GM20431 (cell line): ENCODE data around the gene ERH.

ENCODE experiments used
- in situ Hi-C: fragments of 300-500 bp; cut with MseI, MboI; formaldehyde crosslinking; loops from one replicate; pipeline ENCODE4 v1.15.0; 2020; ENCODE audit warnings: low sequenced_read_pairs; ENCODE audit not compliant: unreplicated experiment

ERH gene

DNA sequence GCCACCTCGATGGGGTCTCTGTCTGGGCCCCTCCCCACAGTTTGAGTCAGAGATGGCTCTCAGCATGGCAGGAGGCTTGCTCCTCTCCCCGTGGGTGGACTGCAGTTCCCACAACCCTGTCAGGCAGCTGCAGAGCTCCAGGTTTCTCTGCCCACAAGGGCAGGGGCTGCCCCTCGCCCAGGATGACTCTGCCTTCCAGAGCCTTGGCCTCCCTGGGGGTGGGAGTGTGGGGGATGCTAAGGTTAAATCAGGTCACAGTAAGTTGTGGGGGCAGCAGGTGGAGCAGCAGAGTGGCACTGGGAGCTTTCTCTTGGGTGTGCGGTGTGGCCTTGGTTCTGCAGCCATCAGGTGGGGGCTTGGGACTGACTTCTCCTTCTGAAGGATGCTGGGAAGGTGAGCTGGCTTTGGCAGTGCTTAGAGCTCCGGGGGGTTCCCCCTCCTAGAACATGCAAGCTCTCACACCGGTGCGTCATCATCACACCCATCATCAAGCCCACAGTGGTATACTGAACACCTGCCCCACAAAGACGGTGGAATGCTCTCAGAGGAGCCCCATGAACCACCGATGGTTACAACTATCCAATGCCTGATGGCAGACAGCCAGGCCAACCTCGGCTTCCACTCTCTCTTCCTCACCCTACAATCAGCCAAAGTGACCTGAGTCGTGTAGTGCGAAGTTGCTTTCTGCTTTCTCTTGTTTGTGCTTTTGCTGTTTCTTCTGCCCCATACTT is 39.7 kb downstream of the ERH start:
- in situ Hi-C loops: no loop called here

DNA sequence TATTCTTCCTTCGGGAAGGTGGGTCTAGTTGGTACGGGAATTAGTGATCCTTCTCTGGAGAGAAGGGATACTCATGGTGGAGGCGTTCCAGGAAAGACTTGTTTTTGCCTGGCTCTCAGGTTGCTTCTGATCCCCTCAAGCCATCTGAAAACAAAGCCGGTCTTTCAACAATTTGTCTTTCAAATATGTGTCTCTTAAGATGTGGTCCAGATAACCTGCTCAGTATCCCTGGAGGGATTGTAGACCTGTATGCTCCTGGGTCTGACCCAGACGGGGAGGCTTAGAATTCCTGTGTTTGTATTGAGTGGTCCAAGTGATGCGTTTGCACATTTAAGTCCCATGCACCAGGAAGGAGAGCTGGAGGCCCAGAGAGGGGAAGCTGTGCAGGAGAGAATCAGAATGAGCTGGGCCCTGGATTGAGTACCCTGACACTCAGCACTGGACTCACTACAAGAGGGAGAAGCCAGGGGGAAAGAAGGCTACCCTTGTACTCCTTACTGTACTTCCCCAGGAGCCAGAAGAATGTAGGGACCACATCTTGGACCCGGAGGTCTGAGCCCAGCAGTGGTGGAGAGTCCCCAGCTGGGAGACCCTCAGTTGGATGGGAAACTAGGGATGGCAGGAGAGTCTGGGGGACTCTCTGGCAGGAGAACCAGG is 40.4 kb downstream of the ERH start:
- in situ Hi-C loops: no loop called here

DNA sequence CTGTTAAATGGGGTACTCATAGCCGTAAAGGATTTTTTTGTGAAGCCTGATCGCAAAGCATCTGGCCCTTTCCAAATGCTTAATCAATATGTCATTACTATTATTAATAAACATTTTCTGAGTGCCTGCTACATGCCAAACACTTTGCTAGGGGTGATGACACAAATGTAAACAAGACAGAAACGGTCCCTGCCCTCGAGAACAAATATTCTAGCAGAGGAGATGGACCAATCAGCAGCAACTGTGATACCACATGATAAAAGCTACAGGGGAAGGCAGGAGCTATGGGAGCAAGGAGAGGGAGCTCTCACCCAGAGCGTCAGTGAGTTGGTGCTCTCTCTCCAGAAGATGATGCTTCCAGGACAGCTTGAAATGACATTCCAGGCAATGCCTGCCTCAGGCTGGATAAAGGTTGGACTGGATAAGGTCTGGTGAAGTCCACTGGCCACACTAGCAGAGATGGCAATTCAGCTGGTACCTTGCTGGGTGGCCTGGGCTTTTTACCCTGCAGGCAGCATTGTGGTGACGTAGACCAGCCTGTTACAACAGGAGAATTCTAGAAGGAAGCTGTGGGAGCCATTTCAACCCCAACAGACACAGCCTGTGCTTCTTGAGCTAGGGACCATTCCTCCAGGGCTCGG is 41.1 kb downstream of the ERH start:
- in situ Hi-C loops: no loop called here

DNA sequence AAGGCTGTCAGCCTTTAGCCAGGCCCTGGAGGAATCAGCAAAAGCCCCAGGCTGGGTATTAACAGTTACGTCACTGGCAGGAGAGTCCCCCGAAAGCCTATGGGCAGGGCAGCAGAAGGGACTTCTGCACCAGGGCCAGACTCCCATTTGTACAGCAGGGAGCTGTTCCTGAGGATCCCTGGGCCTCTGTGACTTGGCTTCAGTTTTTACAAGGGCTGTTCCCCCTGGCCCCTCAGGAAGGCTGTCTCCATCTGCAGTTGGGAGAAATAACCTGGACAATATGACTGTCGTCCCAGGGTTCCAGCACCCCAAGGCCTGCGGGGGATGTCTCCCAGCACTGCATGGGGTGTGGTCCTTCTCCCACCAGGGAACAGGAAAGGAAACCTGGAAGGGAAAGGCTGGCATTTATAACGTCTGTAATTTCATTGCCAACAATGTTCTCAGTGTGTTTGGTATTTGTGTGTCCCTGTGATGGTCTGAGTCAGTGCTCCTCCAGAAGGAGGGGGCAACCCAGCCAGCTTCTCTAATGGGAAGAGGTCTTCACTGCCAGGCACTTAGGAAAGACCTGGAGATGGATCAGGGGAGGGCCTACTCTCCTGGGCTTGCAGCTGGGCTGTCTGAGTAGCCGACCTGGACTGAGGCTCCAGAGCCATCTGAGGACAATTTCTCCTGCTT is 42.4 kb downstream of the ERH start:
- in situ Hi-C loops: no loop called here

DNA sequence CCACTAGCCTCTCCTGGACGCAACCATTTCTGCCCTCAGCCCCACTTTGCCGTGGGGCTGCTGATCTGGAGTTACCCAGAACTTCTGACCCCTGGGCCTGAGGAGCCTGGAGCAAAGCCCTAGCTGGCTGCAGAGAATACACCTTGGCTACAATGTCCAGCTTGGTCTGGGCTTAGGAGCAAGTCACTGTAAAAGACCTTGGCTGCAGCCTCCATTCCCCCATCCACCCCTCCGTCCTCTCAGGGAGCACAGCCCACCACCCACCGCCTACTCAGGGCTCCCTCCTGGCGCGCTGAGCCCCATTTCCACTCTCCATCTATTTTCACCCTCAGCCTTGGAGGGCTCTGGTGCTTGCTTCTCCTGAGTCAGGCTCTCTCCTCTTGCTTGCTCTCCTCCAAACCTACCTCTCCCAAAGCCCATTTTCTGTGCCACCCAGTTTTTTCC is 42.9 kb downstream of the ERH start:
- in situ Hi-C loops: no loop called here

DNA sequence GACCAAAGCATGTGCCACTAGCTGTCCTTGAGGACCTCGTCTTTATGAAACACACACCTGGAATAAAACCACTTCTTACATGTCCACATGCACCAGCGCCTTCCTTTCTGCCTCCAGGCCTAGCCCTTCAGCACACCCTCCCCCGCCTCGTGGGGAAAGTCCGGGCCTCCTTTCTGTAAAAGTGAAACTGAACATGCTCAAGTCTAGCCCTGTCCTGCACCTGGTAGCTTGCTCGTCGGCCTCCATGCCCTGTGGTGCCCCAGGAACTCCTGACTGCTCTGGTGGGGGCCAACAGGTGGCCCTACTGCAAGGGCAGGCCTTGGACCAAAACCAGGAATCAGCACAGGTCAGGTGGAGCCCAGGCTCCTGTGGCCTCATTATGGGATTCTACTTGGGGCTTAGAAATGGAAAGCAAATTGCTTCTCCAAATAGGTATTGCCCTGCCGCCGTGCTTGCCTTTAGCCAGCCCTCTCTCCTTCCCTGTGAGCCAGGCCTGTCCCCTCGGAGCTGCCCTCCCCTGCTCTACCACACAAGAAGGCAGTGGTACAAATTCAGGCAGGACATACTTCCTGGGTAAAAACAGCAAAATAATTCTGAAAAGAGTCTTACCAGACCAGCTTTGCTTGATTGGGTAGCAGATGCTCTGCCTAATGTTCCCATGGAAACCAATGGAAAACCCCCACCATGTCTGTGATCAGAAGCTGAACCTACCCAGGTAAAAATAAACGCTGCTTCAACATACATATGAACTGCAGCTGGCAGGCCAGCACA is 43.5 kb downstream of the ERH start:
- in situ Hi-C loops: no loop called here

DNA sequence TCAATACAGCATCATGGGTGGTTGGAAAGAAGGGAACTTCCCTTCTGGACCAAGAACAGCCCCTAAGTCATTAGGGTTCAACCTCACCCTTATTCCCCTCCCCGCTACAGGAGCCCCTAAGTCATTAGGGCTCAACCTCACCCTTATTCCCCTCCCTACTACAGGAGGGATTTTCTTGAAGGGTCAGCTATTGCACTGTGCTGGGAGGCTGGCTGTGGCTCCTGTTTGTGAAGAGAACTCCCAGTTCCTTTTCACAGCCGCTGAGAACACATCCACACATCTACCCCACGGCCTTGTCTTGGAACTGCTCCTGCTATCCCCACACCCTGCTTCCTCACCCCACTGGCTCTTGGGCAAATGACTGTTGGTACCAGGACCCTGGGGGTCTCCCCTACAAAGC is 44.9 kb downstream of the ERH start:
- in situ Hi-C loops: no loop called here

DNA sequence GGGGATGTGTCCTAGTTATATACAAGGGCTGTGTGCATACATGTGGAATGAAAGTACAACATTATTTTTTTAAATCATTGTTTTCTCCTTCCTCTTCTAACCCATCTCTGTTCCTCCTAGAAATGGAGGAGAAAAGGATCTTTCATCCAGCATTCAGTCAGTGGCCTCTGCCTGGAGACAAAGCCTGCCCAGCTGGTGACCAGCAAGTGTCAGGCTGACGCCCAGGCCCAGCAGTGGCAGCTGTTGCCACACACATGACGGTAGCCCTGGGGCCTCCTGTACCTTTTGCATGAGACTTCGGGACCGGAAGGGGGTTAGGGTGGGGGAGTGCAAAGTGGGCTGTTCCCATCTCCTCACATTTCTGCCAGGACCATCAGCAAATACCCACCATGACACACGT is 46.2 kb downstream of the ERH start:
- in situ Hi-C loops: no loop called here

DNA sequence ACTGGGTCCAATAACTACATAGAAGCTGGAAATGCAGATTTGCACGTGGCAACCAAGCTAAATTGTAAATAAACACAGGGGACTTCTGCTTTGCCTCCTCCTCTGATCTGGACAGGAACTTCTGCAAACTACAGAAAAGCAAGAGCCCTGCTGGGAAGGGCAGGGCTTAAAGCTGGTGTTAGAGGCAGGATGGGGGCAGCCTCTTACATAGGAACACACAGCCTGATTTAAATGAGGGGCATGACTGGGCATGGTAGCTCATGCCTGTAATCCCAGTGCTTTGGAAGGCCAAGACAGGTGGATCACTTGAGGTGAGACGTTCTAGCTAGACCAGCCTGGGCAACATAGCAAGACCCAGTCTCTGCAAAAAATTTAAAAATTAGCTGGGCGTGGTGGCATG is 46.7 kb downstream of the ERH start:
- in situ Hi-C loops: no loop called here

DNA sequence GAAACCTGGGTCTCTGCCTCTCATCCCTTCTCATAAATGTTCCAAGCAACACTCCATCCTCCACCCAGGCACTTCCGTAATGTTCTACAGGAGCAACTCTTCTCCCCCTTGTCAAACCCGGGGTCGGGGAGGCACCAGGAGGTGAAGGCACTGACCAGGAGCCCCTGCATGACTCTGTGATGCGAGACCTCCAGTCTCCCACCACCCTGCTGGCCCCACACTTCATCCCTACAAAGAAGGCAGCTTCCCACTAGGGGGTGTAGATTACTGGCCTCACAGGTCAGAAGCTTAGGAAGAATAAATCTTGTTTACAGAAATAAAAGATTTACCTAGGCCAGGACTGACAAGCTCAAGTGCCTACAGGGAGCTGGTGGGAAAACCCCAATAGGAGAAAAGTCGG is 47.2 kb downstream of the ERH start:
- in situ Hi-C loops: no loop called here

DNA sequence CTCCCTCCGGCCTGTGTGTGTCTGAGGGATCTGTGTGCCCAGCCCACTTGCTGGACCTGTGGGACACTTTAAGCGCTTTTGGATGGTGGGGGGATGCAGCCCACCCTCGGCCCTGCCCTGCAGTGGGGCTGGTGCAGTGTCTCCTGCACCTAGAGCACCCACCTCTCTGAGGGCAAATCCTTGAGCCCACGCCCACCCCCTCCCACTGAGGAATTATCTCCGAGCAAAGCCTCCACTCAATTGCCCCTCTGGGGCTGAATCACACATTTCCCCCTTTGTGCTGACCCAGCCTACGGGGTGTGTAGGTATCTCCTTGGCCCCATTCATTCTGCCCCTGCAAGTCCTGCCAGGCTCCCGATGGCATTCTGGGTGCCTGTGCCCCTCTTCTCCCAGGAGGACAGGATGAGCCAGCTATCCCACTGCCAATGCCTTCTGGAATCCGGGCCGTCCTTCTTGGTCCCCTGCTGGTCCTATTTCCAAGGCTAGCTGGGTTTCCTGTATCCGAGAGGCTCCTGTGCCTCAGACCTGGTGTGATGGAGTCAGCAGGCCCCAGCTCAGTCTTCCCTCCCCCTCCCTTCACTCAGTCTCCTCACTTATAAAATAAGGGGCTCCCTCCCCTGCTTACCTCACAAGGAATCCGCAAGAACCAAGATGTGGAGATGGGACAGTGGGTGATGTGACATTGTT is 48.9 kb downstream of the ERH start:
- in situ Hi-C loops: no loop called here

DNA sequence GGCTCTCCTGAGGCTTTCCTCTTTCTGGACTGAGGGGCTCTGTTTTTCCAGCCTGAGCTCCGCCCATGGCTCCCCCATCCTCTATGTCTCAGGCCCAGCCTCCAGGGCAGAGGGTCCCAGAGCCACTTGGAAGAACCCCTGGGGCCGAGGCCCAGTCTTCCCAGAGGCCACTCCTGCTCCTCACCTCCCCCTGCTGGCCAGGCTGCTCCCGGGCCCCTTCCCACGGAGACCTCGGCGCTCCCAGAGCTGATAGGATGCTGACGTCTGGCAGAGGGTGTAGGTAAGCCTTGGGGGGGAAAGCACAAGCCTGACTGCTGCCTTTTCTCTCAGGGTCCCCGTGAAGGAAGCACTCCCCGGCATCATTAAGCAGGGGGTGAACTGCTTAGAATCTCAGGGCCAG is 51.4 kb downstream of the ERH start:
- in situ Hi-C loops: no loop called here

DNA sequence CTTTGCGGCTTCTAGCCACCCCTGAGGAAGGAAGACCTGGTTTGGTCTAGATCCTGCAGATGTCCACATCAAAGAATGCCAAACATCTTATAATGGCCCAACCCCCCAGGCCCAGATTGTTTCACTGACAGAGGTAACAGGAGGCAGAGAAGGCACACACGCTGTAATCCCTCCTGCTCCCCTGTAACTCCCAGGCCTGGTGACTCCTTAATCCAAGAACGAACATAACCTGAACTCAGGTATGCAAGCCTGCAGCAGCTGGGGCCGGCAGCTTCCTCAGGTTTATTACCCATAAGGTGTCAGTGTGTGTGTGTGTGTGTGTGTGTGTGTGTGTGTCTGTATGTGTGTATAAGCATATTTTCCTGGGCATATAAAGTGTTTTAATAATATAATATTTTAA is 52.7 kb downstream of the ERH start:
- in situ Hi-C loops: no loop called here

DNA sequence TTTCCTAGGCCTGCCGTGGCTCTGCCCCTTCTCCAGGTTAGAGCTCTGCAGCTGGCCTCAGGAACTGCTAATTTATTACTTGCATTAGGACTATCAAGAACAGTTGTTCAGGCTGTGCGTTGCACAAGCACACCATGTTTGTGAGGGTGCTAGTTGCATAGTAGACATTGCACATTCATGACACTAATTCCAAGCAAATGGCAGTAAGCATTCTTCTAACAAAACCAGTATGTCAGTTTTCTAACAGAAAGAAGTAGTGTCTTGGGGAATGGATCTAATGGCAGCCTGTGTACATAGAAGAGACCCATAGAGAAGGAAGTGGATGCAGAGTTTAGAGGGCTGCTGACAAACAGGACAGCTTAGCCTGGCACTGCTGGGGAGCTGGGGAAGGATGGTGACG is 53.9 kb downstream of the ERH start:
- in situ Hi-C loops: no loop called here

DNA sequence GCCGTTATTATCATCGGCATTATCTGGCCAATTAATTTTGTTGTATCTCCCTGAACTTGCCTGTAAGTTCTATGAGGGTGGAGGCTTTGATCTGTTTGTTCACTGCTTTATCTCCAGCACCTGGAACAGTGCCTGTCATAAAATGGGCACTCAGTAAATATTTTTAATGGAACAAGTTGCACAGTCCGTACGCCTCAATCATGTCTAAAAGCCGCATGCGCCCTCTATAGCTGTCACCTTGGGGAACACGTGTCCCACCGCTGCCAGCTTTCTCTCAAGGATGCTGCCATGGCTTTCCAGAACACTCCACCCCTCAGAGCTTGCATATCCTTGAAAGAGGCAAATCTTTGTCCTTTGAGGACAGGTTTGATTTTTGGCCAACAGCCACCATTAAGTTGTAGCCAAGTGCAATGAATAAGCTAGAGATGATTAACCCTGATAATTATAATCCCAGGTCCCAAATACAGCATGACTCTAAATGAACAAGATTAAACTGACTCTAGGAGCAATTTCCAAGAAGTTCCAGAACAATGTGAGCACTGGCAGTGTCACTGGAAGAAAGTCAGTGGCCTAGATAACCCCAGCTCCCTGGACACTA is 55.1 kb downstream of the ERH start:
- in situ Hi-C loops: no loop called here

DNA sequence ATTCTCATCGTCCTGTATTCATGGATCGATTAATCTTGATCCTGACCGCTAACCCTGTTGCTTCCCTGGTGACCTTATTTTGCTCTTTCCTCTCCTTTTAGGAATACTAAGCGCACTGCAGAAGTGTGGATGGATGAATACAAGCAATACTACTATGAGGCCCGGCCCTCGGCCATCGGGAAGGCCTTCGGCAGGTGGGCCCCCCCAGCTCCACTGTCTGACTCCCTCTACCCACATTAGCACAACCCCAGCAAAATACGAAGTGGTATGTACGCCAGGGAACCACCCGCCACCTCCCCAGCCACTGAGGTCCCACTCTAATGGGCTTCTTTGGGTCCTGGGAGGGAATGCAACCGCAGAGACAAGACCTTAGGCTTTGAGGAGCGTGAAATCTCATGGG is 58.7 kb downstream of the ERH start:
- in situ Hi-C loops: no loop called here

DNA sequence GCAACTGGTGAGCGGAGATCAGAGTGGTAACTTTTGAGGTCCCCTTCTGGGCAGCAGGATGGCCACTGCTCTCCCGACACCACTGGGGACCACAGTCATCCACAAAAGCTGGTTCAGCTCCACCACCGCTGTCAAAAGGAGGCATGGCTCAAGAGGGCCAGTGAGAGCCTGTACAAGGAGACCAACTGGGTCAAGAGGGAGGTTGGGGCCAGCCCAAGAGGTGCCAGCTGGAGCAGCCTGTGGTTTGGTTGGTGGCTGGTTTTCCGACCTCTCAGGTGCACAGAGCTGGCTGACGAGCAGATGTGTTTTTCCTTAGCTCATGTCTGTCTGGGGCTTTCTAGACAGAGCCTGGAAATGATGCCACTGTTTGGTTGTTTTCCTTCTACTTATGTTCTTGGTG is 60.1 kb downstream of the ERH start:
- in situ Hi-C loops: no loop called here

DNA sequence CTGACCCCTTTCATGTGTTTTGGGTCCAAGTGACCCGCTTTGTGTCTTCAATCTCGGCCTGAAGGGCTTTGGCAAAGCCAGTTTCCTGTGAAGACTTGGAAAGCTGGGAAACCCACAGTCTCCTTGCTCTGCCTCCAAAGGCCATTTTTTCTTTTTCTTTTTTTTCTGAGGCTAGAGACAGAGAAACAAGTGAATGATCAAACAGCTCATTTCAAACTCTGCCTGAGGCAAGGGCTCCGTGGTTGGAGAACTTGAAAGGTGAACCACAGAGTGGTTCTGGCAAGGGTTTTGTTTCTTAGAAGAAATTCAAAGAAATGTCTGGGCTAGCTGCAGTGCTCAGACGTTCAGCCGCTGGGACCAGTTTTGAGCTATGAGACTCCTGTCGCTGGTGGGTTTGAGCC is 62.7 kb downstream of the ERH start:
- in situ Hi-C loops: no loop called here

DNA sequence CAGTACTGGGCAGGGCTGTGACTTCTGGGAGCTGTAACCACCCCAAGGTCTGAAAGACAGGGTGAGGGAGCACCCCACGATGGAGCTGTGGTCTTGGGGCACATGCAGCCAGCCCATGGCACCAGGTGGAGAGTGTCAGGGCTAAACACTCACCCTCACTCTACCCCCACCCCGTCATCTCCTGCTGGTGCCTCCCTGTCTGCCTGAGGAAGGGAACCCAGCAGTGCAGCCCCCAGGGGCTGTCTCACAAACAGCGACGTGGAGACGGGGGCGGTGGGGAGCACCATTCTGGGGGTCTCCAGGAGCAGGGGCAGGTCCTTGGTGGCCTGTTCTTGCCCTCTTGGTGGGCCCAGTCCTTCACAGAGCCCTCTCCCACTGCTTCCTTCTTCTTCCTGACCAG is 63.5 kb downstream of the ERH start:
- in situ Hi-C loops: no loop called here
